H1 (cell line): ENCODE data around the gene GABPA.

Source experiments
- POLR2A ChIP-seq, 2 experiments: IDR thresholded peaks; 1 replicate in 1 of 2; 2 replicates in 1 of 2; pipeline ENCODE4 v1.6.1; 2011; ENCODE audit warnings: low read depth in 2 of 2, low read length in 2 of 2, mild to moderate bottlenecking in 2 of 2; ENCODE audit errors: control extremely low read depth in 1 of 2
- RFX5 ChIP-seq: IDR thresholded peaks from 2 replicates; pipeline ENCODE4 v1.6.1; 2011; ENCODE audit warnings: low read depth, low read length, improper control_type of control experiment, borderline replicate concordance

DNA sequence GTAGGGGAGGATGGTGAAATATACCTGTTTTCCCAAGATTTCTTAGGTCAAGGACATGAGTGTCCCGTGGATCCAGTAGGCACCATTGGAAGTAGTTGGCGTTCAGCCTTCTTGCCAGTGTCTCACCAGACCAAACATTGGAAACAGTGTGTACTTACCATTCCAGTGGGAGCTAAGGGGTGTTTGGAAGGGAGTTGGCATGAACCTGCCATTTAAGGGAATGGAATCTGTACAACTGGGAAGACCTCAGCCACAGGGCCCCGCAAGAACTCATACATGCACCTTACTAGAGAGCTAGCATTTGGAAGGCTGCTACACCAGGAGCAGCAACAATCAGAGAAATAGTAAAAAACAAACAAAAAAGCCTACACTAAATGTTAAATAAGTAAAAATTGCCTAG lies 12.8 kb upstream of the GABPA start:
- TF ChIP-seq RFX5 (no peak), POLR2A (IDR thresholded peaks at IDR 0.05; ENCODE audit: control extremely low read depth in 1 of 2, low read depth in 2 of 2, low read length in 2 of 2) (no peak)
